Bronchial epithelial cell (primary cell): ENCODE results near the gene IFNA16. TPM values are rescaled to one million over a fixed set of nuclear protein-coding genes. Genes with fewer than 3 reads are reported as not detected.
"Not testable (repeated sequence)": the region's sequence is repeated elsewhere in the genome, so short reads cannot be mapped to it uniquely, and the experiment has no call there.

ENCODE experiments used
- DNase-seq: peaks from one replicate; pipeline ENCODE4 v3.0.0-alpha.2; 2010; ENCODE audit warnings: low read depth
- FAIRE-seq: peaks from 2 replicates; lab custom pipeline; 2011; peaks lifted over from hg19 to GRCh38; lab: Jason Lieb, UNC
- H3K27me3 ChIP-seq: 2 replicates; pipeline ENCODE4 v1.5.1; 2011; ENCODE audit warnings: low read length; ENCODE audit not compliant: control insufficient read depth, insufficient read depth
- H3K36me3 ChIP-seq: 2 replicates; pipeline ENCODE4 v1.5.1; 2011; ENCODE audit warnings: low read length; ENCODE audit not compliant: control insufficient read depth, insufficient read depth
- H3K4me3 ChIP-seq: 2 replicates; pipeline ENCODE4 v1.5.1; 2011; ENCODE audit warnings: mild to moderate bottlenecking, low read depth, low read length, control low read depth
- total RNA-seq: library from RNA; depleted of rRNA; stranded (reverse); fragments of >200 nt; gene quantifications from 2 replicates; pipeline ENCODE4 v1.2.1, GENCODE V29; 2014
- TF ChIP-seq, protein P1 (sequence below): IDR thresholded peaks from 2 replicates; pipeline ENCODE4 v1.5.1; 2011; ENCODE audit warnings: mild to moderate bottlenecking, moderate library complexity, low read length, control low read depth, inconsistent platforms; ENCODE audit not compliant: insufficient read depth, severe bottlenecking

The IFNA16 gene
- not detected in 2 replicates for total RNA-seq

DNA sequence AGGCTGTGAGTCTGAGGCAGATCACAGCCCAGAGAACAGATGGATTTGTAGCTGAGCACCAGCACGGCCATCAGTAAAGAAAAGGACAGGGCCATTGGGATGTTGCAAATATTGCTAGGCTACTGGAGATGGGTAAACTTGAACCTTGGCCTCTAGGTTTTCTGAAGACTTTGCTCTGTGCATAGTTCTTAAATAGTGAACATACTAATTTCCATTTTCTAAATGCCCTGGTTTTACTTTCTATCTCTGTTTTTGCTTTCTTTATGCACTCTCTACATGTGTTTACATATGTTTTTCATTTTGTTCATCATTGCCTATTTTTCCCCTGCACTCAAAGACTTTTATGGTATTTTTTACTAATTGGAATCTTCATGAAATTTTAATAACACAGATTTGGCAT is at the start of gene IFNA16:
IFNA16 (minus strand) TSS at position 101 of the 400 bp plus-strand sequence; CDS start at position 95, 6 bp downstream.
- not testable (repeated sequence) for H3K27me3 ChIP-seq, FAIRE-seq, DNase-seq, H3K36me3 ChIP-seq, H3K4me3 ChIP-seq

DNA sequence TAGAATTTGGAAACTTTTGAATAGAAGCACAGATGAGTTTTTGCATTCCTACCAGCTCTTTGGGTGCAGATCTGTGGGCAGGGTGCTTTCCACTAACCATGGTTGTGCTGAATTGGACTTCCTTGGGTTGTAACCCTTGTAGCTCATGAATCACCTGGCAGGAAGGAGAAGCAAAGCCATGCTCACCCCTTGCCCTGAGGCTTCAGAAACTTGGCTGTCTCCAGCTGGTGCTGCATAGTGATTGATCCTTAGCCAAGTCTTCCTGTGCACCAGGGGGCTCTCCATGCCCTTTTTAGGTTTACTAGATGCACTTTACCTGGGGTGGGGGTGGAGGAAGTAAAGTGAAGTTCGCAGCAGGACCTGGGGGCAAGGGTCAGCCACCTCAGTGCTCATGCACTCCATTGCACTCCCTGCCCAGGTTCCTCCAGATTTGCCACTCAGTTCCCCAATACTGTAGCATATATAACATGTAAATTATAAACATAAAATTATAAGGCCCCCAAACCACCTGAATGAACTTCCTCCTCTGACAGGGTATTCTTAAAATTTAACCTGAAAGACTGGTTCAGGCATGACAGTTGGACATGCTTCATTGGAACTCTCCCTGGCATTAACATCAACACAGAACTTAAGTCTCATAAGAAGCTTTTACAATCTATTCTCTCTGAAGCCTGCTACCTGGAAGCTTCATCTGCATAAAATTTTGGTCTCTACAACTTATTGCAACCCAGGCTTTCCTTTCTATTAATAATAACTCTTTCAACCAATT is 48.5 kb upstream of the IFNA16 start:
- FAIRE-seq (no peak), DNase-seq (peak; percentile 37)
- H3K4me3 ChIP-seq: no peak overlapping the region
- TF ChIP-seq, protein P1, sequence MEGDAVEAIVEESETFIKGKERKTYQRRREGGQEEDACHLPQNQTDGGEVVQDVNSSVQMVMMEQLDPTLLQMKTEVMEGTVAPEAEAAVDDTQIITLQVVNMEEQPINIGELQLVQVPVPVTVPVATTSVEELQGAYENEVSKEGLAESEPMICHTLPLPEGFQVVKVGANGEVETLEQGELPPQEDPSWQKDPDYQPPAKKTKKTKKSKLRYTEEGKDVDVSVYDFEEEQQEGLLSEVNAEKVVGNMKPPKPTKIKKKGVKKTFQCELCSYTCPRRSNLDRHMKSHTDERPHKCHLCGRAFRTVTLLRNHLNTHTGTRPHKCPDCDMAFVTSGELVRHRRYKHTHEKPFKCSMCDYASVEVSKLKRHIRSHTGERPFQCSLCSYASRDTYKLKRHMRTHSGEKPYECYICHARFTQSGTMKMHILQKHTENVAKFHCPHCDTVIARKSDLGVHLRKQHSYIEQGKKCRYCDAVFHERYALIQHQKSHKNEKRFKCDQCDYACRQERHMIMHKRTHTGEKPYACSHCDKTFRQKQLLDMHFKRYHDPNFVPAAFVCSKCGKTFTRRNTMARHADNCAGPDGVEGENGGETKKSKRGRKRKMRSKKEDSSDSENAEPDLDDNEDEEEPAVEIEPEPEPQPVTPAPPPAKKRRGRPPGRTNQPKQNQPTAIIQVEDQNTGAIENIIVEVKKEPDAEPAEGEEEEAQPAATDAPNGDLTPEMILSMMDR: no peak
- no peaks in the 10 kb centered on the region for H3K36me3 ChIP-seq
- peaks cover 7% of the 10 kb centered on the region for H3K27me3 ChIP-seq

DNA sequence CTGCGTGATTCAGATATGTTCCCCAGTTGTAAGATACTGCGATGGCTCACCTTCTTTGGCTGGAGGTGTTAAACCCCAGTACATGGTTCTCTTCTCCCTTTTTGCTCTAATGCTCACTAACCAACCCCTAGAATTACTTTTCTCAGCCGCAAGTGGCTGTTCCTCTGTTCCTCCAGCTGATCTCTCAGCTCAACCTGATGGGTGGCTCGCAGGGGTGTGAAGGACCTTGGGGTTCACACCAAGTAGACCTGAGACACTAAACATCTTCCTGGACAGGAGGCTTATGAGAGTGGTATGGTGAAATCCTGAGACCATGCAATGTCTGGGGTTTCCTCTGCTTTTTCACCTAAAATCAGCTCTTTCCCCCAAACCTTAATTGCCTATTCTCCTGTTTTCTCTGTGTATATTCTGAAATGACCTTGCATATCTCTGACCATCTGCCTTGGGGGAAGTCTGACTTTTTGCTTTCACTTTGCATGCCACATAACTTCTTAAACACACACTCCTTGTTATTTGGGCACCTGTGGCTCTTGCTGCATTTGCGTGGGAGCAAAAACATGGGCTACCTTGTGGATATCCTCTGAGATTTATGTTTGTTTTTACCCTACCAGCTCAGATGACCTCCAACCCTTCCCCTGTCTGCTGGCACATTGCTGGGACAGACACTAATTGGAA is 38.6 kb upstream of the IFNA16 start:
- peaks cover 15% of the 10 kb centered on the region for H3K27me3 ChIP-seq
- H3K36me3 ChIP-seq: no peaks in the 10 kb centered on the region
- H3K4me3 ChIP-seq: no peak overlapping the region
- TF ChIP-seq, protein P1: no peak
- DNase-seq (no peak), FAIRE-seq (no peak)

GRCh38 chr9:21252721-21253547 is 35.8 kb upstream of the IFNA16 start:
- Histone ChIP-seq H3K27me3 (peaks cover 15% of the 10 kb centered on the region), H3K36me3 (no peaks in the 10 kb centered on the region), H3K4me3 (no peak overlapping the region)
- FAIRE-seq (no peak), DNase-seq (peak; percentile 40)
- TF ChIP-seq, protein P1: peak; percentile 55

DNA sequence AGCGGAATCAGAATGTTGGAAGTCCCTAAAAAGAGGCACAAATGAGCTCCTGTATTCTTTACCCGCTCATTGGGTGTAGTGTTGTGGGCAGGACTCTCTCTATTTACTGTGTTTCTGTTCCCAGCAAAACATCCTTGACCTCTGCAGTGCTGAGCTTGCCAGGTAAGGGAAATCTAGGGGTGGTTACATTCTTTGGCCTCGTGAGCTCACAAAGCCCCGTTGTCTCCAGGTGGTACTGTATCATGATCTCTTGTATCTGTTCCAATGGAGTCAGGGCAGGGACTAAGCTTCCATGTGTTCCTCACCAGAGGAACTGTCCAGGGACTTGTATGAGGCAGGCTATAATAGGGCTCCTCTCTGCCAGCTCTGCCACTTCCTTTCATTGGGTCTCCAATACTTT is 34.5 kb upstream of the IFNA16 start:
- Histone ChIP-seq H3K4me3 (no peak overlapping the region), H3K36me3 (no peaks in the 10 kb centered on the region), H3K27me3 (peaks cover 15% of the 10 kb centered on the region)
- DNase-seq (no peak), FAIRE-seq (no peak)
- TF ChIP-seq, protein P1: no peak

DNA sequence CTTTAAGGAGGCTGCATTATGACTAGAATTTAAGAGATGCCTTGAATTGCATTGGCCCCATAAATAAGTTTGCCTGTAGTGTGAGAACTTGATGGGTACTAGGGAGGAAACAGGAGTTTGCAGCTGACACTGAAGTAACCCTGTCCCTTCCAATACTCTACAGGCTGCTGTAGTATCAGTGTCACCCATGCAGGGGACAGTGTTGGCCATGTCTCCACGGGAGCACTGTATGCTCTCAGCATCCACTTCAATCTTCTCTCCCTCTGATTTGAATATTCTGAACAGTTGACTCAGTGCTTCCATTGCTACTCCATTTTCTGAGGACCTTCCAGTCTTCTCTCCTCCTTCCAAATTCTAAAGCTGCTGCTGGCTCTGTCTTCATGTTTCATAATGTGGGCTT is 34.1 kb upstream of the IFNA16 start:
- FAIRE-seq (no peak), DNase-seq (no peak)
- Histone ChIP-seq H3K36me3 (no peaks in the 10 kb centered on the region), H3K4me3 (no peak overlapping the region), H3K27me3 (peaks cover 13% of the 10 kb centered on the region)
- TF ChIP-seq, protein P1: no peak
